Endothelial cell of umbilical vein (primary cell): ENCODE measurements around the gene SPATA3. TPM values are rescaled to one million over a fixed set of nuclear protein-coding genes. Genes with fewer than 3 reads are reported as not detected.

Source experiments
- BruUV-seq: library from RNA; stranded (reverse); fragments of 400-500 nt; replicated peaks from 2 replicates; lab custom pipeline; 2021; lab: Mats Ljungman, UMichigan
- CTCF ChIA-PET: fragments of 300-600, 350-600 bp; sonication (Branson Sonifier 250); formaldehyde crosslinking; loops from one replicate; lab custom pipeline; 2021; ENCODE audit warnings: antibody characterized with exemption, inconsistent platforms; lab: Charles Lee
- POLR2A ChIA-PET: fragments of 300-600, 350-600 bp; sonication (Branson Sonifier 250); formaldehyde crosslinking; loops from one replicate; lab custom pipeline; 2021; ENCODE audit warnings: antibody characterized with exemption, inconsistent platforms; lab: Charles Lee
- DNase-seq: peaks from one replicate; pipeline ENCODE4 v3.0.0-alpha.2; 2011; ENCODE audit warnings: low read depth, low spot score
- FAIRE-seq: peaks from 2 replicates; lab custom pipeline; 2011; peaks lifted over from hg19 to GRCh38; lab: Jason Lieb, UNC
- H2AFZ ChIP-seq: 2 replicates; pipeline ENCODE4 v1.6.0; 2012; ENCODE audit warnings: low read depth, low read length, control low read depth, inconsistent platforms
- H3K27ac ChIP-seq: 2 replicates; pipeline ENCODE4 v1.5.1; 2011; ENCODE audit warnings: low read depth, mild to moderate bottlenecking, control low read depth, low read length, moderate library complexity; ENCODE audit not compliant: insufficient read depth
- H3K27me3 ChIP-seq, 2 experiments: 2 replicates each; pipeline versions ENCODE4 v1.6.0 to v1.6.1; 2011; ENCODE audit warnings: low read length in 2 of 2, mixed read lengths in 1 of 2; ENCODE audit not compliant: control insufficient read depth in 2 of 2, insufficient read depth in 2 of 2
- H3K36me3 ChIP-seq, 2 experiments: 2 replicates in 1 of 2; 3 replicates in 1 of 2; pipeline ENCODE4 v1.5.1; 2011; ENCODE audit warnings: low read length in 2 of 2, mild to moderate bottlenecking in 1 of 2, moderate library complexity in 1 of 2; ENCODE audit not compliant: control insufficient read depth in 2 of 2, insufficient read depth in 2 of 2; ENCODE audit errors: extremely low read depth in 1 of 2
- H3K4me1 ChIP-seq: 3 replicates; pipeline ENCODE4 v1.5.1; 2011; ENCODE audit warnings: mild to moderate bottlenecking, low read length; ENCODE audit not compliant: control insufficient read depth, insufficient read depth; ENCODE audit errors: extremely low read depth
- H3K4me2 ChIP-seq: 2 replicates; pipeline ENCODE4 v1.6.1; 2011; ENCODE audit warnings: low read length, control low read depth, mixed read lengths; ENCODE audit not compliant: insufficient read depth
- H3K4me3 ChIP-seq, 3 experiments: fragments of 200-600 bp in 1 of 3; sonication (generic), shearing (Covaris generic) in 1 of 3; replicated peaks in 1 of 3; 2 replicates each; pipeline ENCODE4 v1.5.1; 2011 to 2016; ENCODE audit warnings: control low read depth in 3 of 3, low read length in 3 of 3, mild to moderate bottlenecking in 2 of 3, inconsistent platforms in 1 of 3, low read depth in 1 of 3, moderate library complexity in 1 of 3; ENCODE audit not compliant: insufficient read depth in 1 of 3
- H3K79me2 ChIP-seq: 2 replicates; pipeline ENCODE4 v1.6.0; 2012; ENCODE audit warnings: low read length, inconsistent platforms; ENCODE audit not compliant: control insufficient read depth, insufficient read depth
- H3K9ac ChIP-seq: replicated peaks from 2 replicates; pipeline ENCODE3; 2011; ENCODE audit warnings: low read length, control low read depth; ENCODE audit not compliant: insufficient read depth; ENCODE audit errors: extremely low read depth
- H3K9me1 ChIP-seq: replicated peaks from 3 replicates; pipeline ENCODE4 v1.6.0; 2011; ENCODE audit warnings: mild to moderate bottlenecking, low read length; ENCODE audit not compliant: control insufficient read depth, insufficient read depth; ENCODE audit errors: extremely low read depth
- H3K9me3 ChIP-seq: replicated peaks from 2 replicates; pipeline ENCODE4 v1.5.1; 2012; ENCODE audit warnings: low read length, inconsistent platforms; ENCODE audit not compliant: control insufficient read depth, insufficient read depth
- H4K20me1 ChIP-seq: replicated peaks from 2 replicates; pipeline ENCODE3; 2011; ENCODE audit warnings: mild to moderate bottlenecking, low read length; ENCODE audit not compliant: control insufficient read depth, insufficient read depth; ENCODE audit errors: extremely low read depth
- CTCF ChIP-seq, 2 donors: IDR thresholded peaks; 1 replicate in 1 of 2; 2 replicates in 1 of 2; pipeline ENCODE4 v1.5.1; 2011; ENCODE audit warnings: low read length in 2 of 2, mild to moderate bottlenecking in 2 of 2, moderate library complexity in 2 of 2, control low read depth in 1 of 2, inconsistent platforms in 1 of 2, low read depth in 1 of 2; ENCODE audit not compliant: insufficient read depth in 1 of 2; ENCODE audit errors: extremely low read depth in 1 of 2
- EZH2 ChIP-seq: IDR thresholded peaks from 2 replicates; pipeline ENCODE4 v1.6.1; 2012; ENCODE audit warnings: borderline replicate concordance, low read depth, mild to moderate bottlenecking, moderate library complexity, low read length, inconsistent platforms; ENCODE audit not compliant: severe bottlenecking
- FOS ChIP-seq: IDR thresholded peaks from 2 replicates; pipeline ENCODE4 v1.6.1; 2011; ENCODE audit warnings: mild to moderate bottlenecking, low read length, moderate library complexity, borderline replicate concordance; ENCODE audit not compliant: insufficient read depth
- GATA2 ChIP-seq: IDR thresholded peaks from 2 replicates; pipeline ENCODE4 v1.7.0; 2011; ENCODE audit warnings: low read depth, mild to moderate bottlenecking, moderate library complexity, mixed read lengths, low read length; ENCODE audit not compliant: insufficient read length, insufficient read depth
- JUN ChIP-seq: IDR thresholded peaks from 2 replicates; pipeline ENCODE4 v1.6.1; 2011; ENCODE audit warnings: borderline replicate concordance, low read depth; ENCODE audit not compliant: insufficient read length, insufficient read depth
- MAX ChIP-seq: IDR thresholded peaks from 2 replicates; pipeline ENCODE4 v1.6.1; 2011; ENCODE audit not compliant: insufficient read depth, insufficient read length
- MYC ChIP-seq: IDR thresholded peaks from one replicate; pipeline ENCODE4 v1.6.1; 2011; ENCODE audit warnings: mild to moderate bottlenecking, low read depth, low read length
- POLR2A ChIP-seq: IDR thresholded peaks from 2 replicates; pipeline ENCODE4 v1.6.1; 2012; ENCODE audit warnings: low read depth, mild to moderate bottlenecking, control low read depth, low read length
- POLR2AphosphoS5 ChIP-seq: IDR thresholded peaks from 2 replicates; pipeline ENCODE4 v1.6.1; 2012; ENCODE audit warnings: low read depth, mild to moderate bottlenecking, control low read depth, low read length, moderate library complexity; ENCODE audit not compliant: insufficient read depth
- dilution Hi-C: fragments of 300-500 bp; cut with MboI; formaldehyde crosslinking; loops from one replicate; pipeline ENCODE4 v1.15.0; 2019; ENCODE audit warnings: low sequenced_read_pairs; ENCODE audit not compliant: extremely low pct_ligation_motif_present
- intact Hi-C: fragments of 100-400 bp; cut with micrococcal nuclease; formaldehyde crosslinking; loops from one replicate; pipeline ENCODE4 v1.10.0; 2022
- polyA plus RNA-seq, 4 experiments: library from polyadenylated mRNA; depleted of rRNA in 3 of 4; stranded (reverse) in 3 of 4; unstranded in 1 of 4; fragments of >200 nt; gene quantifications; 2 replicates each; pipeline versions ENCODE4 v1.2.1 to v1.2.3, GENCODE V29; 2011 to 2012; ENCODE audit warnings: missing spikeins in 1 of 4
- total RNA-seq: library from RNA; stranded (reverse); gene quantifications from 2 replicates; pipeline ENCODE4 v1.2.3, GENCODE V29; 2021

SPATA3 gene
- total and polyA plus RNA-seq, 2 donors (not counting 3 experiments of a cell fraction or from before 2014, with no cell fraction given): not detected

GRCh38 chr2:231034291-231034882 is 38.5 kb downstream of the SPATA3 start:
- FAIRE-seq: no peak
- H3K27me3 ChIP-seq: peaks cover 31 to 38% of the 10 kb centered on the region in 2 experiments

GRCh38 chr2:231036131-231036530 is 40.2 kb downstream of the SPATA3 start:
- Histone ChIP-seq H2AFZ (no peak overlapping the region), H3K4me3 (no peak overlapping the region), H3K27ac (no peak overlapping the region), H3K4me1 (no peaks in the 10 kb centered on the region), H3K36me3 (no peaks in the 10 kb centered on the region), H3K9ac (no peak overlapping the region), H3K4me2 (no peak overlapping the region), H3K79me2 (no peaks in the 10 kb centered on the region), H3K9me1 (no peaks in the 10 kb centered on the region), H4K20me1 (no peaks in the 10 kb centered on the region), H3K9me3 (no peaks in the 10 kb centered on the region), H3K27me3 (peaks cover 36 to 51% of the 10 kb centered on the region in 2 experiments)
- BruUV-seq: no TSS peak
- CTCF ChIA-PET: interaction anchor here (1.4 kb wide), 1 partner anchor 49 kb away, joined by 3 read pairs; no protein-coding TSS in a partner anchor
- POLR2A ChIA-PET: no interaction called here
- dilution Hi-C loops (no loop called here), intact Hi-C loops (no loop called here)
- DNase-seq: no peak
- TF ChIP-seq CTCF (IDR thresholded peaks at IDR 0.05; ENCODE audit: extremely low read depth in 1 of 2, insufficient read depth in 1 of 2, low read depth in 1 of 2, low read length in 2 of 2): no peak
- TF ChIP-seq MYC: no peak
- TF ChIP-seq POLR2A: no peak
- no peak for TF ChIP-seq FOS
- TF ChIP-seq GATA2: no peak
- TF ChIP-seq POLR2AphosphoS5: no peak
- no peak for TF ChIP-seq MAX
- no peak for TF ChIP-seq JUN
- TF ChIP-seq EZH2: no peak
- no peak for FAIRE-seq

More at GRCh38 chr2:231034291-231034882, 38.5 kb downstream of the SPATA3 start:
- ChIA-PET CTCF (no interaction called here), POLR2A (no interaction called here)
- dilution Hi-C loops (no loop called here), intact Hi-C loops (no loop called here)
- H3K4me1 ChIP-seq: no peaks in the 10 kb centered on the region
- H3K9me1 ChIP-seq: no peaks in the 10 kb centered on the region
- H3K9ac ChIP-seq: no peak overlapping the region
- DNase-seq: no peak
- no peaks in the 10 kb centered on the region for H3K36me3 ChIP-seq
- no peaks in the 10 kb centered on the region for H3K79me2 ChIP-seq
- no peak overlapping the region for H3K27ac ChIP-seq
- no peaks in the 10 kb centered on the region for H3K9me3 ChIP-seq
- H2AFZ ChIP-seq: no peak overlapping the region
- H3K4me2 ChIP-seq: no peak overlapping the region
- BruUV-seq: no TSS peak
- H3K4me3 ChIP-seq: no peak overlapping the region
- no peaks in the 10 kb centered on the region for H4K20me1 ChIP-seq
- no peak for TF ChIP-seq JUN
- TF ChIP-seq GATA2: no peak
- TF ChIP-seq MYC: no peak
- no peak for TF ChIP-seq FOS
- no peak for TF ChIP-seq POLR2A
